Measurements from ENCODE around the gene RPS2.
"Not testable (repeated sequence)": the region's sequence is repeated elsewhere in the genome, so short reads cannot be mapped to it uniquely, and the experiment has no call there.

RPS2 gene

DNA sequence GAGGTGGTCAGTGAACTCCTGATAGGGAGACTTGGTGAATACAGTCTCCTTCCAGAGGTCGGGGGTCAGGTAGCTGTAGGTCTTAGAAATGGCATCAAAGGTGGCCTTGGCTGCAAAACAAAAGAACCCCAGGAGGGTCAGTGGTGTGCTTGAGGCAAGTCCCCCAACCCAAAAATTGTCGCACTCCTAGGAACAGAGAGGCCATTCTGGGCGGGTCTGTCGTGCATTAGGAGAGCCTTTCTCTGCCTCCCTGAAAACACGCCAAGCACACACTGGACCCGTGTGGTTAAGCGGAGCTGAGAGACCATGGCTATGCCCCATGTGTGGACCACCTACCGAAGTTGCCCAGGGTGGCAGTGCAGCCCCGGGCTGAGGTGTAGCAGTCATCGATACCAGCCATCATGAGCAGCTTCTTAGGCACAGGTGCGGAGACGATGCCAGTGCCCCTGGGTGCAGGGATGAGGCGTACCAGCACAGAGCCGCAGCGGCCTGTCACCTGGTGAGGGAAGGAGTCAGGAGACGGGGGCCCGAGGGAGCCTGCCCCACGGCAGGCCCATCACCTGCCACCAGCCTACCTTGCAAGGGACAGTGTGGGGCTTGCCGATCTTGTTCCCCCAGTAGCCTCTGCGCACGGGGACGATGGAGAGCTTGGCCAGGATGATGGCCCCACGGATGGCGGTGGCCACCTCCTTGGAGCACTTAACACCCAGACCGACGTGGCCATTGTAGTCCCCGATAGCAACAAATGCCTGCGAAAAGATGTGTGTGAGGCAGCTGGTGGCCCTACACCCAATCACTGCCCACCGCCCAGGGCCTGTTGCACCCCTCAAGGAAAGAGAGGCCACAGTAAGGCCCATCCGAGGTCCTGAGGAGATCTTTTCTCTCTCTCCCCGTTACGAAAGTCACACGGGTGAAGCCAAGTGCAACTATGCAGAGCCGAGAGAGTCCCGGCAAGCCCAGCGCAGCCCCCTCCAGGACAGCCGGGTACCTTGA lies 2.2 kb downstream of the RPS2 start:
- not testable (repeated sequence) for DNase-seq

DNA sequence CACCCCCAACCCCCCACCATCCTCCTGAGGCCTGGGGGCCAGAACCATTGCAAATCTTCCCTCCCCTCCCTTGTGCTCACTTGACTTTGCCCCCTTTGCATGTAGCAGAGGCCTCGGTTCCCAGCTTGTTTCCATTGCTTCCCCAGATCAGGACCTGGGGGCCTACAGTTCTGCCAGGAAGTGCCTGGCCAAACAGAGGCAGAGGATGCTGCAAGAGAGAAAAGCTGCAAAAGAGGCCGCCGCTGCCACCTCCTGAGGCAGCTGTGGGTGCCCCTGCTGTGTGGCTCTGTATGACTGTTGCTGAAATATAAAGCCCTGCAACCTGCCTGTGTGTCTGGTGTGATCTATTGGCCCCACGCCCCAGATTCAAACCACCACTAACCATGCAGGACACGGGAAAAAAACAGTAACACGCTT lies 3.0 kb downstream of the RPS2 start:
- DNase-seq: no peak

DNA sequence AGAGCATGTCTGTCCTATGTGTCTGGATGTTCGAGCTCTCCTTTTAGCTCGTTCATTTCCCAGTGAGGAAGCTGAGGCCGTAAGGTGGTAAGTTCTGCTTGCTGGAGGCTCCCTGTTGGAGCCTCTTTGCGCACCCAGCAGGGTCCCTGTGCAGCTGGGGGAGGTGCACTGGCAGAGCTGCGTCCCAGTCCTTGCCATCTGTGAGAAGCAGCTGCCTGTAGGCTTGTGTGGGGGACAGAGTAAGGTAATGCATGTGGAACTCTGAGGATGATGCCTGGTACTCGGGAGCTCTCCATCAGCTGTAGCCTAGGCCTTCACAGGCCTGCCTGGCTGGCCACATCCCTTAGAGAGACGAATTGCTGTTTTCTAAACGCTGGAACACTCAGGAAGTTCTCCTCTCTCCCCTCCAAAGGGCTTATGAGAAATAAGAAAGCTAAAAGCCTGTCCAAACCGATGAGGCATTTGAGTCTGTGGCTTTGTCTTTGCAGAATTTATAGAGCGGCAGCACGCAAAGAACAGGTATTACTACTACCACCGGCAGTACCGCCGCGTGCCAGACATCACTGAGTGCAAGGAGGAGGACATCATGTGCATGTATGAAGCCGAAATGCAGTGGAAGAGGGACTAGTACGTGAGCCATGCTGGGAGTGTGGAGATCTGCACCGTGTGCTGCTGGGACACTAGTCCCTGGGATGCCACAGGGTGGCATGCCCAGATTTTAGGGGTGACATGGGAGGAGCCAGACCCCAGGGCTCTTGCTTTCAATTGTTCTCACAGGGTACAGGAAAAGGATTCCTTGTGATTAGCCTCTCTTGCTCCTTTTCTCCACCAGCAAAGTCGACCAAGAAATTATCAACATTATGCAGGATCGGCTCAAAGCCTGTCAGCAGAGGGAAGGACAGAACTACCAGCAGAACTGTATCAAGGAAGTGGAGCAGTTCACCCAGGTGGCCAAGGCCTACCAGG lies 3.7 kb downstream of the RPS2 start:
- DNase-seq: peak; percentile 48

DNA sequence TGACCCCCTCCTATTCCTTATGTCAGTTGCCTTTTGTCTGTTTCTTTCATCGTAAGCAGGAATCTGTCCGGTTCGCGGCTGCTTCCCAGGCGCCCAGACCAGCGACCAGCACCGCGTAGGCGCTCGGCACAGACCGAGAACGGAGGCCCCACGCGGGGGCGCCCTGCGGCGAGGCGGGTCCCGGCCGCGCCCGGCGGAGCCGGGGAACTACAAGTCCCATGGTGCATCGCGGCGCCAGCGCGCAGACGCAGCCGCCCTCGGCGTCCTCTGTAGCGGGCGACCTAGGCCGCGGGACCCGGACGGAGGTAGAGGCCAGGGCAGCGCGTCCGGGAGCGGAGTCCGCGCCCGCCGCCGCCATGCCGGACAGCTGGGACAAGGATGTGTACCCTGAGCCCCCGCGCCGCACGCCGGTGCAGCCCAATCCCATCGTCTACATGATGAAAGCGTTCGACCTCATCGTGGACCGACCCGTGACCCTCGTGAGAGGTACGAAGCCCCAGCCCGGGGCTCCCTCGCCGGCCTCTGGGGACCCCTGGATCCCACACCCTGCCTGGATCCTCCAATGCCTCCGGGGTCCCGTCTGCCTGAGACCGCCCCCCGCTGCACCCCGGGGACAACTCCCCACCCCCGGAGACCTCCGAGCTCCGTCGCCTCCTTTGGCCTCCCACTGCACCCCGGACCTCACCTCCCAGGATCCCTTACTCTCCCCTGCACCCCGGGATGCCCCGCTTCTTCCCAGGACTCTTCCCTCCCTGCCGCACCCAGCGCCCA lies 5.2 kb downstream of the RPS2 start, which contains the start of gene NDUFB10:
TSS of gene NDUFB10 (plus strand) at position 270 of the 771 bp plus-strand sequence. CDS start at position 357, 87 bp downstream.
- DNase-seq: peak; percentile 91

DNA sequence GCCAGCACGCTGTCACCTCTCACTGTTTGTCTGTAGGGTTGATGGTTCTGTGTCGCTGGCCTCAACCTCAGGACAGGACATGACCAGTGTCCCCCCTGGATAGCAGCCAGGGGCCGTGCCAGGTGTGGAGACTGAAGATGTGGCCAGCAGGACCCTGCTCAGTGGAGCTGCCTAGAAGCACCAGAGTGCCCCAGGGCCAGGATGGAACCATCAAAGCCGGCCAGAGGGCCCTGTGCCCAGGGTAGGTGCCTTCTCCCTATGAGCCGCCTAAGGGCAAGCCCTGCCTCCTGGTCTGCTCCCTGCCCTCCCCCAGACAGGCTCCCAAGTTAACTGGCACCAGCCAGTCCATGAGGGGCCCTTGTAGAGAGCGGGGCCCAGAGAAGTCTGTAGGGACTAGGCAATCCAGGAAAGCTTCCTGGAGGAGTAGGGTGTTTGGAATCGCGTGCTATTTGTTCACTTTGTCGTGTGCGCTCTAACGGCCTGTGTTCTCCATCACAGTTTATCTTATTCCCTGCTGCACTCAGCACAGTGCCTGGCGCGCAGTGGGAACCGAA lies 5.8 kb downstream of the RPS2 start:
- DNase-seq: no peak

DNA sequence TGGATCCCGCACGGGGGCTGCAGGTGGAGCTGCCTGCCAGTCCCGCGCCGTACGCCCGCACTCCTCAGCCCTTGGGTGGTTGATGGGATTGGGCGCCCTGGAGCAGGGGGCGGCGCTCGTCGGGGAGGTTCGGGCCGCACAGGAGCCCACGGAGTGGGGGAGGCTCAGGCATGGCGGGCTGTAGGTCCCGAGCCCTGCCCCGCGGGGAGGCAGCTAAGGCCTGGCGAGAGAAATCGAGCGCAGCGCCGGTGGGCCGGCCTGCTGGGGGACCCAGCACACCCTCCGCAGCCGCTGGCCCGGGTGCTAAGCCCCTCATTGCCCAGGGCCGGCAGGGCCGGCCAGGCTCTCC lies 6.5 kb downstream of the RPS2 start:
- not testable (repeated sequence) for DNase-seq

DNA sequence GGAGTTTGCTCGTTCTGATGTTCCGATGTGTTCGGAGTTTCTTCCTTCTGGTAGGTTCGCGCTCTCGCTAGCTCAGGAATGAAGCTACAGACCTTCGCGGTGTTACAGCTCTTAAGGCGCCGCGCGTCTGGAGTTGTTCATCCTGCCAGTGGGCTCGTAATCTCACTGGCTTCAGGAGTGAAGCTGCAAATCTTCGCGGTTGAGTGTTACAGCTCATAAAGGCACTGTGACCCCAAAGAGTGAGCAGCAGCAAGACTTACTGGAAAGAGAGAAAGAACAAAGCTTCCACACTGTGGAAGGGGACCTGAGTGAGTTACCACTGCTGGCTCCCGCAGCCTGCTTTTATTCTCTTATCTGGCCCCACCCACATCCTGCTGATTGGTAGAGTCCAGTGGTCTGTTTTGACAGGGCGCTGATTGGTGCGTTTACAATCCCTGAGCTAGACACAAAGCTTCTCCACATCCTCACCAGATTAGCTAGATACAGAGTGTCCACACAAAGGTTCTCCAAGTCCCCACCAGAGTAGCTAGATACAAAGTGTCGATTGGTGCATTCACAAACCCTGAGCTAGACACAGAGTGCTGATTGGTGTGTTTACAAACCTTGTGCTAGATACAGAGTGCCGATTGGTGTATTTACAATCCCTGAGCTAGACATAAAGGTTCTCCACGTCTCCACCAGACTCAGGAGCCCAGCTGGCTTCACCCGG lies 7.0 kb downstream of the RPS2 start:
- DNase-seq: not testable (repeated sequence)

DNA sequence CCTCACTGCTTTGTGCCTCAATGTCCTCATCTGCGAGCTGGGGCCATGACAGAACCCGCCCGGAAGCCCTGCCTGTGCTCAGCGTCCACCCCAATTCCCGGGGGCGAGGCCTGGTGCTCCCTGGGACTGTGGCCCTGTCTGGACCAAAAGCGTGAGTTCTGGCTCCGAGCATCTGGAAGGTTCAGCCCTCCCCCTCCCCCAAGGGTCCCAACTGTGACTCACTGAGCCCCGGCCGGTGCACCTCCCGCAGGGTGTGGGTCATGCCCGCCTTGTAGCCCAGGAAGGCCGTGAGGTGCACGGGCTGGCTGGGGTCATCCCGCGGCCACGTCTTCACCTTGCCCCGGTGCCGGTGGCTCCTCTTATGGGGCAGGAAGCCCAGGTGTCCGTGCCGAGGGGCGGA lies 10.9 kb downstream of the RPS2 start:
- DNase-seq: no peak

DNA sequence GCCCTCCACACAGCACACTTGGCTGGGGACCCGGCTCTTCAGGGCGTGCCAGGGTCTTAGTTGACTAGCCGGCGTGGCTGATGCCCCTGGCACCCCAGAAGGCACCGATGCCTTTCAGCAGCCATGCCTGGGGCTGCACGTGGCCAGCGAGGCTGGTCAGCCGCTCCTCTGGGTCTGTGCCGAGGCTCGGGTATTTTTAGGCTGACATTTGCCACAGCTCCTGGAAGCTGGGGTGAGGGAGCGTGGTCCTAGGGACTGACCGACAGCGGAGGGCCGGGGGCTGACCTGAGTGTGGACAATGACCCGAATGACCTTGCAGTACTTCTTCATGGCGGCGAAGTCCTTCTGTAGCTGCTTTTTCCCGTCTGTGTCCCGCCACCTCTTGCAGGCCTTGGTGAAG lies 14.1 kb downstream of the RPS2 start:
- no peak for DNase-seq

DNA sequence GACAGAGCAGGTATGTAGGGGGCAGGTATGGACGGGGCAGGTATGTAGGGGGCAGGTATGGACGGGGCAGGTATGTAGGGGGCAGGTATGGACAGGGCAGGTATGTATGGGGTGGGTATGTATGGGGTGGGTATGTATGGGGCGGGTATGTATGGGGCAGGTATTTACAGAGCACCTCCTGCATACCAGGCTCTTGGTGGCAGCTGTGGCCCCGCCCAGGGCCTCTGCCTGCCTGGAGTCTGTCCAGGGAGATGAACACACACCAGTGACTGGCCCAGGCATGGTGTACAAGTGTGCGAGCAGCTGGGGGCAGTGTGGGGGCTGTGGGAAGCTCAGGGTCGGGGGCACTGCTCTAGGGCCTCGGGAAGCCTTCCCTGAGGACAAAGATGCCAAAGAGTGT lies 14.6 kb downstream of the RPS2 start:
- DNase-seq: no peak

DNA sequence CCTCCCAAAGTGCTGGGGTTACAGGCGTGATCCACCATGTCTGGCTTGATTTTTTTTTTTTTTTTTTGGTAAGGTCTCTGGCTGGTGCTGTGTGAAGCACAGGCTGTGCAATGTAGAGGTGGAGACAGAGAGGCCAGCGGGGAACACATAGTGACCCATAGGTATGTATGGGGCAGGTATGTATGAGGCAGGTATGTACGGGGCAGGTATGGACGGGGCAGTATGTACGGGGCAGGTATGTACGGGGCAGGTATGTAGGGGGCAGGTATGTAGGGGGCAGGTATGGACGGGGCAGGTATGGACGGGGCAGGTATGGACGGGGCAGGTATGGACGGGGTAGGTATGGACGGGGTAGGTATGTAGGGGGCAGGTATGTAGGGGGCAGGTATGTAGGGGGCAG lies 15.1 kb downstream of the RPS2 start:
- DNase-seq: no peak

DNA sequence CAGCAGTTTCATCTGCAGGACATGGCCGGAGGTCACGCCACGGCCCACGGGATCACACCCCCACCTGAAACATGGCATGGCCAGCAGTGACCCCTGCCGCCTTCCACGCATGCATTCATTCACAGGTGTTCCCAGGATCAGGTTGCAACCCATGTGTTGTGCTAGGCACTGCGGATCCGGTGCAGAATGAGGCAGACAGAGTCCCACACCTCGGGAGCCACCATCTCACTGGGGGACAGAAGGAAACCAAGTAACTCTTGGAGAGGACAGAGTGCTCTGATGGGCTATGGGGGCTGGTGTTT lies 17.3 kb downstream of the RPS2 start:
- DNase-seq: no peak

DNA sequence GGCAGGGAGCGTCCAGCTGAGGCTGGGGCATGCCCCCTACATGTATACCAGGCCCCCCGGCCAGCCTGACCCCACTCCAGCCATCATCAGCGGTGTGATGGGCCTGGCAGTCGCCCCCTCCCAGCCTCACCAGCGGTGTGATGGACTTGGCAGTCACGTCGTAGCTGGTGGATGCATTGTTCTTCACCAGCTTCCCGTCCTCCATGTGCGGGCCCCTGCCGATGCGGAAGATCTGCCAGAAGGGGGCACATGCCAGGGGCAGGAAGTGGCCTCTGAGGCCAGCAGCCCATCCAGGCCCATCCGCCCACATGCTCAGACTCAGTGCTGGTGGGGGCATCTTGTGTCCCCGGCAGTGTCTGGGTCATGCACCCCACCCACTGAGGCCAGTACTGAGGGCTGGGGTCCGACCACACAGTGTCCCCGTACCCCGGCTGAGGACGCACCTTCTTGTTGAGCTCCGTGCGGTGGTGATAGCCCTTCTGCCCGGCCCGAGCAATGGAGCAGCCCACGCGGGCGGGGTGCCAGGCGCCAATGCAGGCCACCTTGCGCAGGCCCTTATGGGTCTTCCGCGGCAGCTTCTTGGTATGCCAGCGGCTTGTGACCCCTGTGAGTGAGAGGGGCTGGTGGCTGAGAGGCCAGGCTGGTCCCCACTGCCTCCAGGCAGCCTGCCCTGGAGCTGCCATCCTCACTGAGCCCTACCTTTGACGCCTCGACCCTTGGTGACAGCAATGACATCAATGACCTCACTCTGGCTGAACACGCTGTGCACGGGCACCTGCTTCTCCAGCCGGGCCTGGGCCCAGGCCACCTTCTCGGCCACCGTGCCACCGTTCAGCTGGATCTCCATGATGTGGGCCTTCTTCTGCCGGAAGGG lies 17.9 kb downstream of the RPS2 start:
- no peak for DNase-seq

DNA sequence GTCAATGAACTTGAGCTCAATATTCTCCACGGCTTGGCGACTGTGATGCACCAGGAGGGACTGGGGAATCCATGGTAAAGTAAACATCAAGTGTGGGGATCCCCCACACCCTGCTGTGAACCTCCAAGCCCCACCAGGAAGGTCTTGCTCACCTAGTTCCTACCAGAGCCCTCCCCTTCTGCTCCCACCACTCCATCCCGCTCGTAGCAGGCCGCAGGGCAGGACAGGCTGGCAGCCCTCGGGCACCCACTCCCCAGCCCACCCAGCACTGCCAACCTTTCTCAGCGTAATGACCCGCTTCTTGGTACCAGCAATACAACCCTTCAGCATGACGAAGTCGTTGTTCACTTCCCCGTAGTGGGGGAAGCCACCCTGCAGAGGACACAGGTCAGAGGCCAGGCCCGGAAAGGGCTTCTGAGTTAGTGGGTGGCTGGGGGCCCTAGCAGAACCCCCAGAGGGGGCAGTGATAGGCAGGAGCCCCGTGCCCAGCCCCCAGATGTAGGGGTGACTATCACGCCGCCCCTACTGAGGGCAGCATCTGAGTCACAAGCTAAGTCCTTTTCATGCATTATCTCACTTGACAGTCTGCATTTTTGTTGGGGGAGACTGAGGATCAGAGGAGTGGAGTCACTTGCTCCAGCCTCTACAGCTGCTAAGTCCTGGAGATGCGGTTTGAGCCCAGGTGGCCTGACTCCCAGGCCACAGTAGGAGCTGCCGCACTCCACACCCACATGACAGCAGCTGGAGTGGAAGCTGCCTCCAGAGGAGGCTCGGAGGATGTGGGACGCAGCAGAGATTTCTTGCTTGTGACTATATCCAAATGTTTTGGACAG lies 18.9 kb downstream of the RPS2 start:
- no peak for DNase-seq

DNA sequence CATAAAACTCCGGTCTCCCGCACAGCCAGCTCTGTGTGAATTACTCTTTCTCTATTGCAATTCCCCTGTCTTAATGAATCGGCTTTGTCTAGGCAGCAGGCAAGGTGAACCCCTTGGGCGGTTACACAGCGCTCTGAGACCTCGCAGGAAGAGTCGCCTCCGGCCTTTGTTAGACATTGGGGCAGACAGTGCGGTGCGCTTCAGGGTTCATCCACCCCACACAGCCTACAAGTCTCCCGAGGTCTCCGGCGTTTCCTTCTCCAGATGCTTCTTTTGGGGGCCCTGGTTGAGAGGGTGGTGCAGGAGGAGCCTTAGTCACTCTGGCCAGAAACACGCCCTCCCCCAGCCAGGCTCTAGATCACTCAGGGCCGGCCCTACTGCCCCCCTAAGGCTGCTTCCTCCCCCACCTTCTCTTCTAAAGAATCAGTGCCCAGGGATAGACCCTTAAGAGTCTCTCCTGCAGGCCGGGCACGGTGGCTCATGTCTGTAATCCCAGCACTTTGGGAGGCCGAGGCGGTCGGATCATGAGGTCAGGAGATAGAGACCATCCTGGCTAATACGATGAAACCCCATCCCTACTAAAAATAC lies 19.9 kb downstream of the RPS2 start:
- no peak for DNase-seq

DNA sequence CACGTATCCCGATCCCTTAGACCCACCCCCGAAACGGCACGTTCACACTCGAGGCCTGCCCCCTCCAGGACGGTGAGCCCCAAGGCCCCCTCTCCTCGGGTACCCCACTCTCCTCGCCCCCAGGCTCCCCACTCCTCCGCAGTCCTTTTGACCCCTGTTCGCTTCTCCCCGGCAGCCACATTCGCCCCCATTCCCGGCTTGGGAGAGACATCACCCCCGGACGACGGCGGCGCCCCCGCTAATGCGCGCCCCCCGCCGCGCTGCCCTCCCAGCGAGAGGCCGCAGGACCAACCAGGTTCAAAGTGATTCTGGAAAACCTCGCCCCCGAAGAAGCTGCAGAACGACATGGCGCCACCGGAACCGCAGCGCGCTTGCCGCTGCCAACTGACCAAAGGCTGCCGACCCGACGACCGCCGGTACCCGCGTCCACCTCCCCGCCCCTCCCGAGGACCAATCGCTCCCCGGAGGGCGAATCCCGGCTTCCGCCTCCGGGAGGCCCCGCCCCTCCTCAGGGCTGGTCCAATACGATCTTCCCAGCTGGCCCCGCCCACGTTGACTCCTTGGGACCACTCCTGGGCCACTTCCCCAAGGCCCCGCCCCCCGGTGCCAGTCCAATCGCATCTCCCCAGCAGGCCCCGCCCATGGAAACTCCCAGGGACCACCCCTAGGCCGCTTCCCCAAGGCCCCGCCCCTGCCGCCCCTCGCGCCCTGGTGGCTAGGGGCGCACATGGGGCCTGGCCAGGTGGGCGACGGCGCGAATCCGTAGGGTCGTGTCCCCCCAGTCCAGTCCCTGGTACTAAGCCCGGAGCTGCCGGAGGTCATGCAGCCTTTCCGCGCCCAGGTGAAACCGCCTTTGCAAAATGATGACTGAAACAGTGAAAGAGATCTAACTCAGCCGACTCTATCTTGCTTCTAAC lies 21.6 kb downstream of the RPS2 start, which contains the start of gene MSRB1:
TSS of gene MSRB1 (minus strand) at position 390 of the 917 bp plus-strand sequence. CDS start at position 347, 43 bp downstream.
- DNase-seq: peak; percentile 99

DNA sequence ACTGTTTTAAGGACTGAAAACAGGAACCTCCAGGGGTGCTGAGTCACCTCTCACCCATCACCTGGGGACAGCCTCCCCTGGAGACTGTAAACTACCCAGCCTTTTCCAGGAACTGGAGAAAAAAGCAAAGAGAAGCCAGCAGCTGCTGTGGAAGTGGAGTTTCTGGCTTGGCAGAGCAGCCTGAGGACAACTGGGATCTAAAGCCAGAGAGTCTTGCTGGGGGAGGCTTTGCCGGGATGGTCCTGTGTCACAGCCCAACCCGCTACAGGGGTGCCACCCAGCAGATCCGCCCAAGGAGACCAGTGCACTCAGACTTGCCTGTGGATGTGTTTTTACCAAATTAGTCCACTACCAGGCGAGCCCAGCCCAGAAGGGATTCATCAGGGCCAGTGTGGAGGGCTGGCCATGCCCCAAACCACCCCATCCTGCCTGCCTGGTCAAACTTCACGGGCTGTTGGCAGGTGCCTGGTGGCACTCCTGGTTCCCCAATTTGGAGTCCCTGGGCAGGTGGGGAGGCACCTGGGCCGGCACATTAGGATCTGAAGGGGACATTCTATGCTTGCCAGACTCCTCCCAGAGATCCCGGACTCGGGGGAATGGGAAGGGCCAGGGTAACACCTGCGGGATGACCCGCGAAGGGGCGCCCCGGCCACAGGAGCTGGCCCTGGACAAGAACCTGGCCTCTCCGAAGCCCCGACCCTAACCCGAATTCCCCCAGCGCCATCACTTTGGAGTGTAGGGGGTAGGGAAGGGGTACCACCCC lies 22.4 kb downstream of the RPS2 start:
- DNase-seq: no peak
